KMS-11 (cell line): ENCODE measurements around the gene HS3ST3A1.

Experiments
- H2AFZ ChIP-seq: fragments of 200-600 bp; sonication (generic); 2 replicates; pipeline ENCODE4 v1.6.1; 2016; ENCODE audit warnings: antibody characterized with exemption, mixed run types, low read depth
- H3K27ac ChIP-seq: fragments of 200-600 bp; sonication (generic); 2 replicates; pipeline ENCODE4 v1.6.1; 2016; ENCODE audit warnings: mild to moderate bottlenecking, mixed run types
- H3K27me3 ChIP-seq: fragments of 200-600 bp; sonication (generic); 2 replicates; pipeline ENCODE4 v1.6.1; 2017; ENCODE audit warnings: mild to moderate bottlenecking, low read depth, mixed run types, moderate library complexity; ENCODE audit not compliant: insufficient read depth
- H3K36me3 ChIP-seq: fragments of 200-600 bp; sonication (generic); 2 replicates; pipeline ENCODE4 v1.6.1; 2017; ENCODE audit warnings: mild to moderate bottlenecking, mixed run types; ENCODE audit not compliant: insufficient read depth
- H3K4me1 ChIP-seq: fragments of 200-600 bp; sonication (generic); 2 replicates; pipeline ENCODE4 v1.6.1; 2016; ENCODE audit warnings: mild to moderate bottlenecking, low read depth, mixed run types; ENCODE audit not compliant: poor library complexity, severe bottlenecking
- H3K4me2 ChIP-seq: fragments of 200-600 bp; sonication (generic); 2 replicates; pipeline ENCODE4 v1.7.0; 2016; ENCODE audit warnings: mild to moderate bottlenecking, mixed run types
- H3K4me3 ChIP-seq: fragments of 200-600 bp; sonication (generic); IDR thresholded peaks from 2 replicates; pipeline ENCODE4 v1.6.1; 2017; ENCODE audit warnings: low read depth, low read length, mixed read lengths; ENCODE audit not compliant: insufficient read depth
- H3K79me2 ChIP-seq: fragments of 200-600 bp; sonication (generic); 2 replicates; pipeline ENCODE4 v1.6.1; 2016; ENCODE audit warnings: low read depth, mixed run types; ENCODE audit not compliant: insufficient read depth
- H3K9ac ChIP-seq: fragments of 200-600 bp; sonication (generic); 2 replicates; pipeline ENCODE4 v1.6.1; 2016; ENCODE audit warnings: mild to moderate bottlenecking, mixed run types
- H4K20me1 ChIP-seq: fragments of 200-600 bp; sonication (generic); 2 replicates; pipeline ENCODE4 v1.6.1; 2016; ENCODE audit warnings: mild to moderate bottlenecking, mixed run types; ENCODE audit not compliant: insufficient read depth
- TF ChIP-seq, protein P1 (sequence below): fragments of 200-600 bp; sonication (generic); conservative IDR thresholded peaks from 2 replicates; pipeline ENCODE4 v1.6.1; 2017; ENCODE audit warnings: low read depth, mild to moderate bottlenecking, antibody characterized with exemption, low read length, moderate library complexity, mixed read lengths

The HS3ST3A1 gene

DNA sequence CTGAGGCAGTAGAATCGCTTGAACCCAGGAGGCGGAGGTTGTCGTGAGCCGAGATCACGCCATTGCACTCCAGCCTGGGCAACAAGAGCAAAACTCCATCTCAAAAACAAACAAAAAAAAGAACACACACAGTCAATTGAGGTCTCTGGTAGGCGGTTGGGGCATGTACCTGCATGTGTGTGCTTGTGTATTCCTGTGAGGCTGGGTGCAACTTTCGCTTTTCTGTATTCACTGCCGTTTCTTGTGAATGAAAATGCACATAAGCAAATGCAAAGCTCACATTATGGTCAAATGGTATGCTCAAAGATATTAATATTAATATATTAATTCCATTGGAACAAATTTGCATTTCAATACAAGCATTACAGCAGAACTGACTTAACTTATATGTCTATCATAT, 20.9 kb downstream of the HS3ST3A1 start:
- Histone ChIP-seq H3K4me2 (no peak overlapping the region), H3K9ac (no peak overlapping the region)

DNA sequence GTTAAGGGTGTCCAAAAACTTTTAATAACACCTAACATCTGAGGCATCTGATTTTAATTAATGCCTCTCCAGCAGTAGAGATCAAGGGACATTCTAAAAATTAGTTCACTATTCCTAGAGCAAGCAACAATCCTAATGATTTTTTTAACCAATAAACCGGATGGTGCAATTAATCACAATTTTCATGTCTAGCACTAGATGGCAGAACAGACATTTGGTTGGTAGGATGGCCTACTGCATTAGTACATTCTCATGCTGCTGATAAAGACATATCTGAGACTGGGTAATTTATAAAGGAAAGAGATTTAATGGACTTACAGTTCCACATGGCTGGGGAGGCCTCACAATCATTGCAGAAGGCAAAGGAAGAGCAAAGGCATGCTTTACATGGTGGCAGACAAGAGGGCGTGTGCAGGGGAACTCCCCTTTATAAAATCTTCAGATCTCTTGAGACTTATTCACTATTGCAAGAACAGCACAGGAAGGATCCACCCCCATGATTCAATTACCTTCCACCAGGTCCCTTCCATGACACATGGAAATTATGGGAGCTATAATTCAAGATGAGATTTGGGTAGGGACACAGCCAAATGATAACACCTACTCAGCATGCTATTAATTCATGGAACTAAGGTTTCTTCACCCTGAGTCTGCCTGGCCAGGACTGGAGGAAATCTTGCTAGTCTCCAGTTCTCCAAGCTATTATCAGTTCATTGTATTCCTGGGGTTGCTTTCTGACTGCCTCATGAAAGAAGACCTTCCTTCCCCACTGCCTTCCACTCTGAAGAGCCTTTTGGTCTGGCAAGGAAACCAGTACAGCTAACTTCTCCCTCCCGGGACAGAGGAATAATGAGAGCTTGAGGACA, 24.8 kb downstream of the HS3ST3A1 start:
- Histone ChIP-seq H3K9ac (no peak overlapping the region), H3K79me2 (no peaks in the 10 kb centered on the region), H4K20me1 (no peaks in the 10 kb centered on the region), H3K4me2 (no peak overlapping the region), H3K4me1 (no peaks in the 10 kb centered on the region), H3K27me3 (no peaks in the 10 kb centered on the region), H3K27ac (no peak overlapping the region), H2AFZ (no peak overlapping the region), H3K36me3 (no peaks in the 10 kb centered on the region), H3K4me3 (no peak overlapping the region)
- TF ChIP-seq, protein P1, sequence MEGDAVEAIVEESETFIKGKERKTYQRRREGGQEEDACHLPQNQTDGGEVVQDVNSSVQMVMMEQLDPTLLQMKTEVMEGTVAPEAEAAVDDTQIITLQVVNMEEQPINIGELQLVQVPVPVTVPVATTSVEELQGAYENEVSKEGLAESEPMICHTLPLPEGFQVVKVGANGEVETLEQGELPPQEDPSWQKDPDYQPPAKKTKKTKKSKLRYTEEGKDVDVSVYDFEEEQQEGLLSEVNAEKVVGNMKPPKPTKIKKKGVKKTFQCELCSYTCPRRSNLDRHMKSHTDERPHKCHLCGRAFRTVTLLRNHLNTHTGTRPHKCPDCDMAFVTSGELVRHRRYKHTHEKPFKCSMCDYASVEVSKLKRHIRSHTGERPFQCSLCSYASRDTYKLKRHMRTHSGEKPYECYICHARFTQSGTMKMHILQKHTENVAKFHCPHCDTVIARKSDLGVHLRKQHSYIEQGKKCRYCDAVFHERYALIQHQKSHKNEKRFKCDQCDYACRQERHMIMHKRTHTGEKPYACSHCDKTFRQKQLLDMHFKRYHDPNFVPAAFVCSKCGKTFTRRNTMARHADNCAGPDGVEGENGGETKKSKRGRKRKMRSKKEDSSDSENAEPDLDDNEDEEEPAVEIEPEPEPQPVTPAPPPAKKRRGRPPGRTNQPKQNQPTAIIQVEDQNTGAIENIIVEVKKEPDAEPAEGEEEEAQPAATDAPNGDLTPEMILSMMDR, result no peak

More for the DNA sequence above, 20.9 kb downstream of the HS3ST3A1 start:
- H3K27ac ChIP-seq, result no peak overlapping the region
- no peaks in the 10 kb centered on the region for H4K20me1 ChIP-seq
- TF ChIP-seq, protein P1, result no peak
- no peaks in the 10 kb centered on the region for H3K36me3 ChIP-seq
- no peaks in the 10 kb centered on the region for H3K27me3 ChIP-seq
- H2AFZ ChIP-seq, result no peak overlapping the region
- no peaks in the 10 kb centered on the region for H3K4me1 ChIP-seq
- H3K79me2 ChIP-seq, result no peaks in the 10 kb centered on the region
- H3K4me3 ChIP-seq, result no peak overlapping the region

DNA sequence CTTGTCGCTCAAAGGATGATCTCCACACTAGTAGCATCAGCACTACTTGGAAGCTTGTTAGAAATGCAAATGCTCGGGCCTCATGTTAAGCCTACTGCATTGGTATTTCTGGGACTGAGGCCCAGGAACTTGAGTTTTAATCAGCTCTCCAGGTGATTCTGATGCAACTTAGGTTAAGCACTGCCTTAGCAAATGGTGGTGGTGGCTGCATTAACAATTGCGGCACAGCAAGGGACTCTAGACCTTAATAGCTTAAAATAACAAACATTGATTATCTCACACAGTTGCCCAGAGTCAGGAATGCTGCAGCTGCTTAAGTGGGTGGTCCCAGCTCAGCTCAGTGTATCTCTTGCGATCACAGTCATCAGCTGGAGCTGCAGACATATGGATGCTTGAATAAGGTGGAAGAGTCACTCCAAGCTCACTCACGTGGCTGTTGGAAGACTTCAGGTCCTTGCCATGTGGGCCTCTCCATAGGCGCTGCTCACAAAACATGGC, 25.8 kb downstream of the HS3ST3A1 start:
- no peaks in the 10 kb centered on the region for H4K20me1 ChIP-seq
- H3K27me3 ChIP-seq, result no peaks in the 10 kb centered on the region
- no peaks in the 10 kb centered on the region for H3K79me2 ChIP-seq
- H3K4me2 ChIP-seq, result no peak overlapping the region
- H3K4me3 ChIP-seq, result no peak overlapping the region
- H3K36me3 ChIP-seq, result no peaks in the 10 kb centered on the region
- no peak overlapping the region for H3K9ac ChIP-seq
- H2AFZ ChIP-seq, result no peak overlapping the region
- no peaks in the 10 kb centered on the region for H3K4me1 ChIP-seq
- H3K27ac ChIP-seq, result no peak overlapping the region
- TF ChIP-seq, protein P1, result no peak

DNA sequence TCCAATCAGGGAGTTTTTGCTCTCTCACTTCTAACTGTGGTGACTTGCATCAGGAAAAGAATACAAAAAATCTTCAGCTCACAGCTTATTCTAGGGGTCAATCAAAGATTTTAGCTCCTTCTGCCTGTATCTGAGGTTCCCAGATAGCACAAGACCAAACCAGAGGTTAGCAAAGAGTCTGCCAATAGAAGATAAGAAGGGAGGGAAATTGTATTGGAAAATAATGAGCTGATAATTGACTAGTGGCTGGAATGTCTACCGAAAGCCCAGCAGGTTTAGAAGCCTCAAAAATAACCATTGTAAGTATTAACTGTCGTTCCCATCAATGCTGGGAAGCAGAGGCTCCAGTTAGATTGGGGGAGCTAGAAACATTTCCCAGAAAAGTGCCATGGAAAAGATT, 26.3 kb downstream of the HS3ST3A1 start:
- no peaks in the 10 kb centered on the region for H3K79me2 ChIP-seq
- H3K4me3 ChIP-seq, result no peak overlapping the region
- H3K4me1 ChIP-seq, result no peaks in the 10 kb centered on the region
- no peak overlapping the region for H3K4me2 ChIP-seq
- H3K9ac ChIP-seq, result no peak overlapping the region
- no peaks in the 10 kb centered on the region for H3K27me3 ChIP-seq
- no peak overlapping the region for H2AFZ ChIP-seq
- TF ChIP-seq, protein P1, result no peak
- H3K36me3 ChIP-seq, result no peaks in the 10 kb centered on the region
- no peaks in the 10 kb centered on the region for H4K20me1 ChIP-seq
- no peak overlapping the region for H3K27ac ChIP-seq
